Dendritic cell treated with granulocyte-macrophage colony-stimulating factor and Interleukin-4, amounts not matched to agents 40 ng/mL and 50 ng/mL, for 4 days (primary cell): ENCODE measurements around the gene HS6ST2.

ENCODE experiments used
- H3K27ac Mint-ChIP-seq: one replicate; pipeline ENCODE4 v1.8.0; 2022; ENCODE audit warnings: mild to moderate bottlenecking, mixed read lengths
- H3K27me3 Mint-ChIP-seq: one replicate; pipeline ENCODE4 v1.8.0; 2022; ENCODE audit warnings: mild to moderate bottlenecking, mixed read lengths
- H3K36me3 Mint-ChIP-seq: one replicate; pipeline ENCODE4 v1.8.0; 2022; ENCODE audit warnings: low read depth, mixed read lengths
- H3K4me1 Mint-ChIP-seq: one replicate; pipeline ENCODE4 v1.8.0; 2022; ENCODE audit warnings: low read depth, mixed read lengths
- H3K4me3 Mint-ChIP-seq: one replicate; pipeline ENCODE4 v1.8.0; 2022; ENCODE audit warnings: mild to moderate bottlenecking, moderate library complexity, mixed read lengths
- H3K9me3 Mint-ChIP-seq: one replicate; pipeline ENCODE4 v1.8.0; 2022; ENCODE audit warnings: mixed read lengths
- intact Hi-C: fragments of 100-400 bp; cut with micrococcal nuclease; formaldehyde crosslinking; loops from one replicate; pipeline ENCODE4 v1.15.0; 2022

Gene HS6ST2

DNA sequence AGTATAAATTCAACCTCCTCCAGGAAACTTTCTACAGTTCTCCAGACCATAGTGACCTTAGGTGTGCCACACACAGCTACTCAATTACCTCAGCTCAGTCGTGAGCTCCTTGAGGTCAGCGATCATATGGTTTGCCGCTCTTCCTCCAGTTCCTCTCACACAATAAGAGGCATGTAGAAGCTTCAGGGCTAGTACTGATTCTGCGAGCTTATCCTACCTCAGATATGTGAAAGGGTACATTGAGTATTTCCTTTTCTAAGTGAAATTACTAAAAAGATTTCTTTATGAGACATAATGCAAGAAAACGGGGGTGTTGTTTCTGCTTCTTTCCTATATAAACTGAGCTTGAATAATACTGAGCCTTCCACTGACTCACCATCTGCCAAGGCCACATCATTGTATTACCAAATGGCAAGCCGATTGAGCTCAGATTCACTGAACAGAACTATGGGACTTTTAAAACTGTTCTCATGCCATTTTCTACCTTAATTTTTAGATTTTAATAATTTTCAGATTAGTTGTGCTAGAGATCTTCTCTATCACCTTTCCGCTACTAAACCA lies 183.1 kb downstream of the HS6ST2 start:
- Mint-ChIP-seq H3K36me3 (no peaks in the 10 kb centered on the region), H3K9me3 (no peaks in the 10 kb centered on the region), H3K27ac (no peak overlapping the region), H3K4me3 (no peak overlapping the region), H3K27me3 (peaks cover 3% of the 10 kb centered on the region), H3K4me1 (peaks cover 7% of the 10 kb centered on the region)
- intact Hi-C loops, result no loop called here

DNA sequence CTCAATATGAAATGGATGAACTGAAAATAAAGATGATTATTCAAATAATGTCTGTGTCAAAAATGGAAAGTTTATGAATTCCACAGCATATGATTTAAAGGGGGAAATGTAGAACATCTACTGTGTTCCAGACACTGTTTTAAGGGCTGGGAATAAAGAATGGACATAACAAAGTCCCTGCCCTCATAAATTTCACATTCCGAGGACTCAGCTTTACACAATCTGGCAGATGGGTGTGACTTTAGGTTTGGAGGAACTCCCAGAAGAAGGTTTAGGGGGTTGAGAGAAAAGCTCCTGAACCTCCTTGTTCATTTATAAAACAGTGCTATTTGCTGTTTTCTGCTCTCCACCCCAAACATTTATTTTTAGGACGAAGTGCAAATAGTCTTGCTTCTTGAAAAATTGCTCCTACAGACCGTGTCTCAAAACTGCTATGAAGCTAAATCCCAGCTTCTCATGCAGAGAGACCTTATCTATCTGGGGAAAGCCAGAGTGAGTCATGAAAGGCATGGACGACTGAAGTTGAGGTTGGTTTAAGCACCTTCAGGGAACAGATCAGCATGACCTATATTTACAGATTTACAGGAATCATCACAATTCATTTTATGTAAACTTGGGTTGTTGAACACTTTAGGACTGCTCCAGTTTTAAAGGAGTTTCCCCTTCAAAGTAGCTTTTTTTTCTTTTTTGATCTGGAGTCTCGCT lies 184.3 kb downstream of the HS6ST2 start:
- H3K4me3 Mint-ChIP-seq, result no peak overlapping the region
- H3K27me3 Mint-ChIP-seq, result peaks cover 3% of the 10 kb centered on the region
- H3K36me3 Mint-ChIP-seq, result no peaks in the 10 kb centered on the region
- no peaks in the 10 kb centered on the region for H3K9me3 Mint-ChIP-seq
- intact Hi-C loops, result no loop called here
- peaks cover 7% of the 10 kb centered on the region for H3K4me1 Mint-ChIP-seq
- H3K27ac Mint-ChIP-seq, result no peak overlapping the region

DNA sequence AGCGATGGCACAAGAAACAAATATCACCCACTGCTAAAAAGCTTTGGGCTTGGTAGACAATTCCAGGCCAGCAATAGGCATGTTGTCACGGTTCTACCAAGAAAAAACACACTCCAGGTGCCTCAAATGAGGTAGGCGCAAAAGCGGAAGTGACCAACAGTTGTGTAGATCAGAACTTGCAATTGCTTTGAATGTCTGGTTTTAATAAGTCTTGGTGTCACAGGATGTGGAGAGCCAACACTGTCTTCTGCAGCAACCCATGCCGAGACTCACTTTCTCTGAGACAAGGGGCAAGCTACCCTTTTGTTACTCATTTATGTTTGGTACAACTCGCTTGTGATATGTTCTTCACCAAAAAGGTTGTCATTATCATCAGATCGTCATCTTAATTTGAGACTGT lies 188.8 kb downstream of the HS6ST2 start:
- Mint-ChIP-seq H3K27ac (no peak overlapping the region), H3K9me3 (no peaks in the 10 kb centered on the region), H3K36me3 (no peaks in the 10 kb centered on the region), H3K4me1 (no peaks in the 10 kb centered on the region), H3K4me3 (no peak overlapping the region), H3K27me3 (no peaks in the 10 kb centered on the region)
- intact Hi-C loops, result no loop called here

DNA sequence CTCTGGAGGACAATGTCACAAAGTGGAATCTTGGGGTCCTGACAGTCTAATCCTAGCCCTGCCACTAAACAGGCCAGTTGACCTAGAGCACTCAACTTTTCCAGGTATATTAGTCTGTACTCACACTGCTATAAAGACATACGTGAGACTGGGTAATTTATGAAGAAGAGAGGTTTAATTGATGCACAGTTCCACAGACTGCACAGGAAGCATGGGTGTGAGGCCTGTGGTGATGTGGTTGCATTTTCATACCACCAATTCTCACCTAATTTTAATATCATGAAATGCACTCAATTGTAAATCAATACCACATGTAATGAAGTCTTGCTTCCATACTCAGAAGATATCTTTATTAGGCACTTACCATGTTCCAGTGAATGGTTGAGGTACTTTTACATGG lies 192.0 kb downstream of the HS6ST2 start:
- Mint-ChIP-seq H3K27ac (no peak overlapping the region), H3K9me3 (no peaks in the 10 kb centered on the region), H3K36me3 (no peaks in the 10 kb centered on the region), H3K4me3 (no peak overlapping the region), H3K27me3 (no peaks in the 10 kb centered on the region), H3K4me1 (no peaks in the 10 kb centered on the region)
- intact Hi-C loops, result no loop called here

DNA sequence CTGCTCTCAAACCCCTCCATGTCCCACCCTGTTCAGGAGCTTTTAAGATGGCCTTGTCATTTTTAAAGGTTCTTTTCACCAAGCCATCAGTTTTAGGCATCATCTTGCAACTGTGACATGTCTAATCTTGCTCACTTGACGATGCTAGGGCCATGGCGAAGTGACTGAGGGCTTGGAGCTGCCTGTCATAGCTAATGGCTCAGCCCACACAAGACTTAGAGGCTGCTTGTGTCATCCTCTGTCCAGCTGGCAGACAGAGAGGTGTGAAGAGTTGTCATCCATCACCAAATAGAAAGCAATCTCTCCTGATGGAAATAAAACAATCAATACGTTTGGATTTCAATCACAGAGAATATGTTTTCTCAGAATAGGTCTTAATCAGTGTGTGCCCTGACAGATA lies 194.9 kb downstream of the HS6ST2 start:
- H3K4me3 Mint-ChIP-seq, result no peak overlapping the region
- no peaks in the 10 kb centered on the region for H3K9me3 Mint-ChIP-seq
- no peaks in the 10 kb centered on the region for H3K27me3 Mint-ChIP-seq
- no peak overlapping the region for H3K27ac Mint-ChIP-seq
- intact Hi-C loops, result no loop called here
- no peaks in the 10 kb centered on the region for H3K4me1 Mint-ChIP-seq
- H3K36me3 Mint-ChIP-seq, result no peaks in the 10 kb centered on the region

DNA sequence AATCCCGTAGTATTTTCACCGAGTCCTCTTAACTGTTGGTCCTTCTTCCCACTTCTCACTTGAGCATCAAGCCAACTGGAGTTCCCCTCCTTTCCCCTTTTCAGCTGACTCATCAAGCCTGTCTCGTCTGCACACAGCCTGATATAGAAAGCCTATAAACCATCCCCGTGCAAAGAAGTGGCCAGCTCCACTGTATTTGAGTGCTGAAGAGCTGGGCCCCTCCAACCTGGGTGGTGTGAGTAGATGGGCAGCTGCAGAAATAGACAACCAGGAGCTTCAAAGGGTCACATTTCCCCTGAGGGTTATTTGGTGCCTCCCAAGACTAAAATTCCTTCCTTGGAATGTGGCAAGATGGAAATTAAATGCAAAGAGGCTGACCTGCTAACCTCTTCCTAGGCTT lies 199.7 kb downstream of the HS6ST2 start:
- Mint-ChIP-seq H3K4me1 (no peaks in the 10 kb centered on the region), H3K27me3 (peaks cover 3% of the 10 kb centered on the region), H3K9me3 (no peaks in the 10 kb centered on the region), H3K27ac (no peak overlapping the region), H3K4me3 (no peak overlapping the region), H3K36me3 (no peaks in the 10 kb centered on the region)
- intact Hi-C loops, result no loop called here

DNA sequence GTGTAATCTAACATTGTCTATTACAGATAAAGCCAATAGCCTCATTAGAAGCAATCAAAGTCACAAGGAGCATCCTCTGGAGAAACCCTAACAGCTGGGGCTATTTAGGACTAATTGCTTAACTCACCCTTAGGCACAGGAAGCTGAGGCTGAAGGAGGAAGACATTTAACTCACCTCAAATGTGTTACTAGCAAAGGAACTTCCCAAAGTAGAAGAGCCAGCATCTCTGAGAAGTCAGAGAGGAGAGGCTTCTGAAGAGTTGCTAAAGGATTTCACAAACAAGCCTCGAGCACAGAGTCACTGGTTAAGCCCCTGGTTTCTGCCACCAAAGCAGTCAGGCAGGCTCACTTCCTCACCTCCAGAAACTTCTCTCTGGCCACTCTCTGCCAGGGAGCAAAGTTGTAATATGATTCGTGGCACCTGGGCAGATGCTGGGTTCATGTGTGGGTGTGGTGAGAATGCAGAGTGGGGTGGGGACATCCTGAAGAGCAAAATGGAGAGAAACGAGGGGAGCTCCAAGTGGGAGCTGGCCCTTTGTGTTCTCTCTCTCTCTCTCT lies 201.3 kb downstream of the HS6ST2 start:
- Mint-ChIP-seq H3K4me1 (no peaks in the 10 kb centered on the region), H3K27me3 (peaks cover 3% of the 10 kb centered on the region), H3K4me3 (no peak overlapping the region), H3K36me3 (no peaks in the 10 kb centered on the region), H3K9me3 (no peaks in the 10 kb centered on the region), H3K27ac (no peak overlapping the region)
- intact Hi-C loops, result no loop called here

DNA sequence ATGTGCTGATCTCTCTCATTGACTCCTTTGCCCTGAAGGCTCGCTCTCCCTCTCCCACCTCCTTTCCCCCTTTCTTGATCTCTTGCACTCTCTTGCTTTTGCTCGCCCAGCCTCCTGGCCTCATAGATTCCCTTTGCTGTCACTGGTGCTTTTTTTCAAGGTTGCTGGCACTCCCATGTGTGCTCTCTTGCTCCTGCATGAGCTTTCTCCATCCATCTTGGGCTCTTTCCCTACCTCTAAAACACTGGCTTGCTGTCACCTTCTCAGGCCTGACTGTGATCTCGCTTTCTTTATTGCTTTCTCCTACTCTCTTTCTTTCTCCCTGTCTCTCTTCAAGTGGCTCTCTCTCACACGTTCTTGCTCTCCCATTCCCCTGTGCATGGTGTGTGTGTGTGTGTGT lies 202.0 kb downstream of the HS6ST2 start:
- Mint-ChIP-seq H3K27ac (no peak overlapping the region), H3K4me3 (no peak overlapping the region), H3K36me3 (no peaks in the 10 kb centered on the region), H3K9me3 (no peaks in the 10 kb centered on the region), H3K27me3 (peaks cover 3% of the 10 kb centered on the region), H3K4me1 (no peaks in the 10 kb centered on the region)
- intact Hi-C loops, result no loop called here

DNA sequence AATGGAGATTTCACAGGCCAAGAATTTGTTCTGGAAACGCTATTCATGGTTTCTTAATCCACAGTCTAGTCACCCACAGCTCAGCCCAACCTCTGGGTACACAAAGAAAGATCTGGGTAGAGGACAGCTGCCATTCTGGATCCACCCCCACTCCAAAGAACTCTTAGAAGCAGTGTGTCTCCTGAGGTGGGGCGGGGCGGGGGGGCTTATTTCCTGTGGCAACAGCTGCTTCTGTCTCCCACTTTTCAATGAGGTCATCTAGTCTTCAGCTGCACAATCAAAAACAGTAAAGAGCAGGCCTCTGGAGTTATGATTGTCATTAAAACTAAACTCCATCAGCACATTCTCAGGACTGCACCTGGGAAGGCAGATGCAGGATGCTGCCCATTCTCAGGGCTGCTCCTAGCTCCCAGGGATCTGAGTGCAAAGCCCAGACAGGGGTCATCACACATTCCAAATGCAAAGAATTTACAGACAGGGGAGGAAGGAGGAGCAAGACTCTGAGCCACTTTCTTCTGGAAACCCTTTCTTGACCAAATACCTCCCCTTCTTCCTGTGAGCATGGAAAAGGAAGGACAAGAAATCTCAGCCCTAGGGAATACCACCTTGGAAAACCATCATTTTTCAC lies 207.3 kb downstream of the HS6ST2 start:
- intact Hi-C loops, result no loop called here
- no peak overlapping the region for H3K4me3 Mint-ChIP-seq
- H3K9me3 Mint-ChIP-seq, result no peaks in the 10 kb centered on the region
- H3K36me3 Mint-ChIP-seq, result no peaks in the 10 kb centered on the region
- H3K27ac Mint-ChIP-seq, result no peak overlapping the region
- peaks cover under 1% of the 10 kb centered on the region for H3K27me3 Mint-ChIP-seq
- no peaks in the 10 kb centered on the region for H3K4me1 Mint-ChIP-seq

DNA sequence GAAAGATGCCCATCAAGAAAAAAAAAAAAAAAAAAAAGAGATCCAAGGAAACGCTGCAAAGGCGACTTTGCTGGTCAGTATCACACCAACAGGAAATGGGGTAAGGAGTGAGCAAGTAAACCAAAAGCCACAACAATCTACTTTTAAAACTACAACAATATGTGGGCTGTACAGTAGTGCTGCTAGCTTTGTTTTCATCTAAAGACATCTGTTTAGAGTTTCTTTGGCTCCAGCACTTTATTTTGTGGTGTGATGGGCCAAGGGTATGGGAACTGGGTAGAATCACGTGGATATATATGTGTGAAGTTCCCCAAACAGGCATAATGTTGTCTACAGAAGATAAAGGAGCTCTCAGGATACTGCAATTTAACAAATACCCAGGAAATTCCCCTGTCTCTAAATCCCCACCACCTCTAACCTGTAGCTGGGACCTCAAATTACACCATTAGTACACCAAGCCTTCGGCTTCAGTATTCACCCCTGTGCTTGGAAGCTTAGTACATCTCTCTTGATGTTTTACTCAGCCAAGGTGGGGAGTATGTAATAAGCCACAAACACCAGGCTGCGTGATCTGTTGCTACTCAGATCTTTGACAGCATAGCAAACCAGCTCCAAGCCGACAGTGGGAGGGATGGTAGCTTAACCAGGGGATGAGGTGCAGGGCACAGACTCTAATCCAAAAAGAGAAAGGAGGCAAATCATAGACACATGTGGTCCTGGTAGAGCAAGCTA lies 207.9 kb downstream of the HS6ST2 start:
- no peaks in the 10 kb centered on the region for H3K36me3 Mint-ChIP-seq
- H3K4me1 Mint-ChIP-seq, result no peaks in the 10 kb centered on the region
- no peaks in the 10 kb centered on the region for H3K9me3 Mint-ChIP-seq
- no peak overlapping the region for H3K4me3 Mint-ChIP-seq
- intact Hi-C loops, result no loop called here
- no peaks in the 10 kb centered on the region for H3K27me3 Mint-ChIP-seq
- no peak overlapping the region for H3K27ac Mint-ChIP-seq

DNA sequence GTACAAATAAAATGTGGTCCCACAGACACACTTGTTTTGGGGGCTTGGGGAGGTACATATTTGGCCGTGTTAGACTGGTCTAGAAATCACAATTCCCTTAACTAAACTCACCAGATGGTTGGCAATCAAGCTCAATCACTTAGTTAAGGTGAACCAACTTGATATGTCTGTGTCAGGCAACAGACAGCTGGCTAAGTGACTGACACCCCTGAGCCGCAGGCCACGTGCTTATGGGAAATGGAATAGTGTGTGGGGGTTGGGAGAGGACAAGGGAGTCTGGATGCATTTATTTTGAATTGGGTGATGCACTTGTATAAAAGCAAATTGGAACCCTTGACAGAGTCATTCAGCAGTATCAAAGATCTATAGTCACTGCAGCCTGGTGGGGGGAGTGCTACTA lies 209.0 kb downstream of the HS6ST2 start:
- no peaks in the 10 kb centered on the region for H3K9me3 Mint-ChIP-seq
- intact Hi-C loops, result no loop called here
- no peaks in the 10 kb centered on the region for H3K36me3 Mint-ChIP-seq
- no peaks in the 10 kb centered on the region for H3K4me1 Mint-ChIP-seq
- H3K4me3 Mint-ChIP-seq, result no peak overlapping the region
- no peak overlapping the region for H3K27ac Mint-ChIP-seq
- H3K27me3 Mint-ChIP-seq, result no peaks in the 10 kb centered on the region

DNA sequence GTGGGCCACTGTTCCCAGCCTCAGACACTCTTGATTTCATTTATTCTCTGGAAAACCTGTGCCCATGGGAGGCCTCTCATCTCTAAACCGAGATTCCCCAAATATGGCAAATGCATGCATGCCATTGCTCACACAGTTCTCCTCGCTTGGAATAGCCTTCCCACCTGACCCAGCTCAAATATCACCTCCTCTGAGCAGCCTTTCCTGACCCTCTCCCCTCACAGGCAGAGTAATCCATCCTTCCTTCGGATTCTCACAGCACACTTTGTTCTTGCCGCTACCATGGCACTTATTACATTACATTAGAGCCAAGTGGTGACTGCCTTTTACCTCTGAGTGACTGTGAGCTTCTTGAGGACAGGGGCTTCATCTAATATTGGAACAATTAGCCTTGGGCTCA lies 209.5 kb downstream of the HS6ST2 start:
- Mint-ChIP-seq H3K4me1 (no peaks in the 10 kb centered on the region), H3K27ac (no peak overlapping the region), H3K4me3 (no peak overlapping the region), H3K27me3 (no peaks in the 10 kb centered on the region), H3K9me3 (no peaks in the 10 kb centered on the region), H3K36me3 (no peaks in the 10 kb centered on the region)
- intact Hi-C loops, result no loop called here

DNA sequence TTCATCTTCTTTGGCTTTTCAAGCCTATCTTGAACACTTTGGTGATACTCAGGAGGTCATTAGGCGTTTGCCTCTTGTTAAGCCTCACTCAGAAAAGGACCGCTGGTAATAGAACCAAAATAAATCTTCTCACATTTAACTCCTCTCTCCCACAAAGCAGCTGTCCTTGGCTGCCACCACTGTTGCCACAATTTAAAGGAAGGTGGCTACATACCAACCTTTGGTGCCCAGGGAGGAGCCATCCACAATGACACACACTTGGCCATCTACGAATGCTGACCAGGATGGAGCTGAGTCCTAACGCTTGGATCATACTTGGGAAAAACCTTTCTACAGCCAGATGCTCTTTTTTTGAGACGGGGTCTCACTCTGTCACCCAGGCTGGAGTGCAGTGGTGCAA lies 210.2 kb downstream of the HS6ST2 start:
- Mint-ChIP-seq H3K36me3 (no peaks in the 10 kb centered on the region), H3K9me3 (no peaks in the 10 kb centered on the region), H3K27ac (no peak overlapping the region), H3K4me1 (no peaks in the 10 kb centered on the region), H3K27me3 (no peaks in the 10 kb centered on the region), H3K4me3 (no peak overlapping the region)
- intact Hi-C loops, result no loop called here

DNA sequence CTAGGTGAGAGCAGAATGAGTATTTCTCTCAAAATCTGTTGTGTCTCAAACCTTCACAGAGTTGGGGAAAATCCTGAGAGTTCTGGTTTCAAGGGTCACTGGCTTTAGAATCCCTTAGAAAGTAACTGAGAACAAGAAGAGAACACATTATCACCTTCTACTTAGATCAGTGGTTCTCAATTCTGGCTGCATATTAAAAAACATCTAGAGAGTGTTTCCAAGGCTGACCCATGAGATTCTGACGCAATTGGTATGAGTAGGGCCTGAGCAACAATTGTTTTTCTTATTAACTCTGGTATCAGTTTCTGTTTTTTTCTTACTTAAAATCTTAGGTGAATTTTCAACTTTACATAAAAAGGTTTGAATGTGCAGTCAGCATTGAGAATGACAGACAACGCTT lies 212.8 kb downstream of the HS6ST2 start:
- Mint-ChIP-seq H3K9me3 (no peaks in the 10 kb centered on the region), H3K27ac (no peak overlapping the region), H3K36me3 (no peaks in the 10 kb centered on the region), H3K27me3 (no peaks in the 10 kb centered on the region), H3K4me1 (no peaks in the 10 kb centered on the region), H3K4me3 (no peak overlapping the region)
- intact Hi-C loops, result no loop called here
